Tibial nerve (tissue), 4 donors: ENCODE results near the gene MEF2A.

Experiments
- CTCF ChIP-seq, 5 experiments: fragments of 200-600 bp in 3 of 5; fragments of 450-650 bp in 2 of 5; sonication (generic) in 3 of 5; IDR thresholded peaks; one replicate each; pipeline ENCODE4 v1.5.1; 2016 to 2019; ENCODE audit warnings: antibody characterized with exemption in 5 of 5, mild to moderate bottlenecking in 3 of 5, moderate library complexity in 2 of 5
- EP300 ChIP-seq, 2 donors: sonication (generic); formaldehyde crosslinking; IDR thresholded peaks; one replicate each; pipeline ENCODE4 v1.6.1; 2017; ENCODE audit warnings: antibody characterized with exemption in 2 of 2, mild to moderate bottlenecking in 1 of 2
- POLR2A ChIP-seq, 2 donors: fragments of 450-650 bp; IDR thresholded peaks; one replicate each; pipeline ENCODE4 v1.6.1; 2017; ENCODE audit warnings: antibody characterized with exemption in 2 of 2, mild to moderate bottlenecking in 2 of 2, moderate library complexity in 2 of 2

- TF ChIP-seq CTCF (IDR thresholded peaks at IDR 0.05) (no peak), POLR2A (IDR thresholded peaks at IDR 0.05) (no peak), EP300 (IDR thresholded peaks at IDR 0.05) (no peak)
These were observed 43.5 kb upstream of the MEF2A start for GRCh38 chr15:99522288-99522687.
